B cell (primary cell): ENCODE data around the gene UACA. TPM values are rescaled to one million over a fixed set of nuclear protein-coding genes. Genes with fewer than 3 reads are reported as not detected.

Experiments used
- ATAC-seq: fragments of 200-7000 bp; cut with Tn5 transposase; one replicate; pipeline ENCODE4 v1.10.0; 2021; ENCODE audit warnings: low read depth, mild to moderate bottlenecking, moderate number of reproducible peaks, moderate library complexity
- CTCF ChIA-PET: fragments of 350-600 bp; sonication (Branson Sonifier 250); formaldehyde crosslinking; loops from one replicate; lab custom pipeline; 2021; ENCODE audit warnings: antibody characterized with exemption, inconsistent platforms; lab: Charles Lee
- POLR2A ChIA-PET: fragments of 350-600 bp; sonication (Branson Sonifier 250); formaldehyde crosslinking; loops from one replicate; lab custom pipeline; 2021; ENCODE audit warnings: antibody characterized with exemption; lab: Charles Lee
- DNase-seq: peaks from one replicate; pipeline ENCODE4 v3.0.0; 2013
- H2AFZ ChIP-seq: 2 replicates; pipeline ENCODE4 v1.6.1; 2012; ENCODE audit warnings: mild to moderate bottlenecking, low read depth, low read length; ENCODE audit not compliant: insufficient read depth, poor library complexity, severe bottlenecking
- H3K27ac ChIP-seq, 2 donors: 1 replicate in 1 of 2; 2 replicates in 1 of 2; pipeline ENCODE4 v1.5.1; 2012 to 2013; ENCODE audit warnings: low read length in 2 of 2, mild to moderate bottlenecking in 2 of 2, moderate library complexity in 1 of 2
- H3K27me3 ChIP-seq, 4 experiments: fragments of 200-600 bp in 1 of 4; sonication (generic) in 1 of 4; replicated peaks in 1 of 4; 1 replicate in 2 of 4; 2 replicates in 2 of 4; pipeline versions ENCODE4 v1.6.1 to v1.7.0; 2013 to 2016; ENCODE audit warnings: low read length in 3 of 4, mild to moderate bottlenecking in 2 of 4, mixed read lengths in 1 of 4, moderate library complexity in 1 of 4; ENCODE audit not compliant: insufficient read depth in 4 of 4, control insufficient read depth in 3 of 4; ENCODE audit errors: control extremely low read depth in 1 of 4
- H3K36me3 ChIP-seq, 2 experiments: replicated peaks in 1 of 2; 1 replicate in 1 of 2; 2 replicates in 1 of 2; pipeline versions ENCODE4 v1.6.1 to v1.7.1; 2013; ENCODE audit warnings: low read length in 1 of 2; ENCODE audit not compliant: insufficient read depth in 2 of 2, control insufficient read depth in 1 of 2; ENCODE audit errors: control extremely low read depth in 1 of 2, extremely low read depth in 1 of 2
- H3K4me1 ChIP-seq, 2 donors: fragments of 200-600 bp in 1 of 2; sonication (generic) in 1 of 2; 1 replicate in 1 of 2; 2 replicates in 1 of 2; pipeline versions ENCODE4 v1.5.1 to v1.6.1; 2013 to 2017; ENCODE audit warnings: low read length in 2 of 2; ENCODE audit not compliant: control insufficient read depth in 2 of 2, insufficient read depth in 2 of 2
- H3K4me2 ChIP-seq: replicated peaks from 2 replicates; pipeline ENCODE3; 2012; ENCODE audit warnings: mild to moderate bottlenecking, low read depth, low read length; ENCODE audit not compliant: poor library complexity, severe bottlenecking
- H3K4me3 ChIP-seq, 5 experiments: fragments of 200-600 bp in 1 of 5; sonication (generic) in 1 of 5; 1 replicate in 3 of 5; 2 replicates in 2 of 5; pipeline versions ENCODE4 v1.5.1 to v1.7.0; 2011 to 2016; ENCODE audit warnings: low read length in 4 of 5, mild to moderate bottlenecking in 4 of 5, low read depth in 2 of 5, control low read depth in 1 of 5, moderate library complexity in 1 of 5; ENCODE audit not compliant: insufficient read depth in 1 of 5; ENCODE audit errors: control extremely low read depth in 1 of 5, extremely low read depth in 1 of 5
- H3K79me2 ChIP-seq: fragments of 200-600 bp; sonication (generic); one replicate; pipeline ENCODE4 v1.6.0; 2016; ENCODE audit warnings: low read length; ENCODE audit not compliant: control insufficient read depth, insufficient read depth
- H3K9ac ChIP-seq: fragments of 200-600 bp; sonication (generic); 2 replicates; pipeline ENCODE4 v1.6.1; 2017; ENCODE audit warnings: mild to moderate bottlenecking, low read length, moderate library complexity
- H3K9me3 ChIP-seq, 3 donors: one replicate each; pipeline versions ENCODE4 v1.6.1 to v1.7.1; 2013; ENCODE audit warnings: low read length in 2 of 3; ENCODE audit not compliant: control insufficient read depth in 2 of 3, insufficient read depth in 1 of 3; ENCODE audit errors: control extremely low read depth in 1 of 3
- H4K20me1 ChIP-seq: 2 replicates; pipeline ENCODE4 v1.6.0; 2012; ENCODE audit warnings: mild to moderate bottlenecking, low read length; ENCODE audit not compliant: insufficient read depth, control insufficient read depth, poor library complexity, severe bottlenecking
- H3K27ac Mint-ChIP-seq: one replicate; pipeline ENCODE4 v1.8.0; 2021; ENCODE audit warnings: mixed read lengths
- H3K27me3 Mint-ChIP-seq: one replicate; pipeline ENCODE4 v1.8.0; 2021; ENCODE audit warnings: mixed read lengths
- H3K4me1 Mint-ChIP-seq: one replicate; pipeline ENCODE4 v1.8.0; 2021; ENCODE audit warnings: mixed read lengths
- H3K4me3 Mint-ChIP-seq: one replicate; pipeline ENCODE4 v1.8.0; 2021; ENCODE audit warnings: mixed read lengths
- H3K9me3 Mint-ChIP-seq: one replicate; pipeline ENCODE4 v1.8.0; 2022; ENCODE audit warnings: mixed read lengths; ENCODE audit not compliant: insufficient read depth
- CTCF ChIP-seq: fragments of 200-600 bp; IDR thresholded peaks from one replicate; pipeline ENCODE4 v1.8.0; 2022; ENCODE audit warnings: antibody characterized with exemption, mild to moderate bottlenecking
- EZH2 ChIP-seq: IDR thresholded peaks from 2 replicates; pipeline ENCODE4 v1.6.1; 2012; ENCODE audit warnings: borderline replicate concordance, low read depth, mild to moderate bottlenecking, moderate library complexity, low read length; ENCODE audit not compliant: insufficient read depth, poor library complexity, severe bottlenecking
- WGBS: methylation state at CpG from one replicate; pipeline ENCODE4 v1.1.5; 2013; ENCODE audit warnings: missing lambda C conversion rate; ENCODE audit not compliant: insufficient coverage; 5-methylcytosine and 5-hydroxymethylcytosine counted together
- intact Hi-C: fragments of 100-400 bp; cut with micrococcal nuclease; formaldehyde crosslinking; loops from one replicate; pipeline ENCODE4 v1.10.0; 2022
- polyA plus RNA-seq: library from polyadenylated mRNA; depleted of rRNA; stranded (reverse); fragments of >200 nt; gene quantifications from 2 replicates; pipeline ENCODE4 v1.2.3, GENCODE V29; 2012
- total RNA-seq, 2 donors: library from RNA; stranded (reverse); fragments of 120-200 nt in 1 of 2; gene quantifications; 1 replicate in 1 of 2; 2 replicates in 1 of 2; pipeline versions ENCODE4 v1.2.3 to v1.2.4, GENCODE V29; 2013 to 2022

Gene UACA
- total and polyA plus RNA-seq, 2 donors (not counting 1 experiment from before 2014, with no cell fraction given), result 2.7 to 3.3 TPM

- CTCF ChIA-PET, result interaction anchor here (2.4 kb wide), 1 partner anchor 12 kb away, joined by 8 read pairs; no protein-coding TSS in a partner anchor
- Histone ChIP-seq H3K9ac (no peak overlapping the region), H3K27ac (no peak overlapping the region), H3K27me3 (peaks cover 0 to under 1% (median 0%) of the 10 kb centered on the region in 4 experiments), H4K20me1 (no peaks in the 10 kb centered on the region), H3K36me3 (no peaks in the 10 kb centered on the region), H3K4me2 (no peak overlapping the region), H3K9me3 (no peaks in the 10 kb centered on the region), H3K4me3 (no peak overlapping the region), H3K79me2 (no peaks in the 10 kb centered on the region), H3K4me1 (no peaks in the 10 kb centered on the region), H2AFZ (no peak overlapping the region)
- 87% methylated on average over 6 of the region's 9 CpGs for WGBS
- no peak for ATAC-seq
- Mint-ChIP-seq H3K27ac (no peak overlapping the region), H3K27me3 (peaks cover 8% of the 10 kb centered on the region), H3K4me1 (no peaks in the 10 kb centered on the region), H3K4me3 (no peak overlapping the region), H3K9me3 (no peaks in the 10 kb centered on the region)
- intact Hi-C loops, result no loop called here
- TF ChIP-seq EZH2 (no peak), CTCF (no peak)
- POLR2A ChIA-PET, result no interaction called here
- DNase-seq, result no peak
Observed at GRCh38 chr15:70799667-70800450, 36.5 kb upstream of the UACA start.

- Mint-ChIP-seq H3K9me3 (no peaks in the 10 kb centered on the region), H3K4me3 (no peak overlapping the region), H3K4me1 (no peaks in the 10 kb centered on the region), H3K27me3 (peaks cover 17% of the 10 kb centered on the region), H3K27ac (no peak overlapping the region)
- DNase-seq, result no peak
- Histone ChIP-seq H4K20me1 (no peaks in the 10 kb centered on the region), H3K79me2 (no peaks in the 10 kb centered on the region), H3K27ac (no peak overlapping the region), H3K4me2 (no peak overlapping the region), H3K9ac (no peak overlapping the region), H3K4me1 (no peaks in the 10 kb centered on the region), H3K4me3 (no peak overlapping the region), H3K27me3 (peaks cover 0 to 3% (median 0%) of the 10 kb centered on the region in 4 experiments), H2AFZ (no peak overlapping the region), H3K9me3 (no peaks in the 10 kb centered on the region), H3K36me3 (no peaks in the 10 kb centered on the region)
- WGBS, result 86% methylated on average over 3 of the region's 5 CpGs
- intact Hi-C loops, result no loop called here
- POLR2A ChIA-PET, result no interaction called here
- no peak for ATAC-seq
- CTCF ChIA-PET, result no interaction called here
- TF ChIP-seq CTCF (no peak), EZH2 (no peak)
Observed at GRCh38 chr15:70797464-70797863, 34.1 kb upstream of the UACA start.
